ENCODE measurements around the gene BHLHE40.

Gene BHLHE40

GRCh38 chr3:5004319-5005152 lies 25.3 kb downstream of the BHLHE40 start:
- H3K9me3 ChIP-seq: no peaks in the 10 kb centered on the region
- no peaks in the 10 kb centered on the region for H3K27me3 ChIP-seq
- intact Hi-C loops (cut with DNase I; ENCODE audit: low total_unique reads): no loop called here
- DNase-seq: no peak
- H3K27ac ChIP-seq: no peak overlapping the region
- H3K36me3 ChIP-seq: no peaks in the 10 kb centered on the region
- no peak for TF ChIP-seq CTCF (IDR thresholded peaks at IDR 0.05)
- no peak overlapping the region for H3K4me3 ChIP-seq
- H3K4me1 ChIP-seq: no peaks in the 10 kb centered on the region

- intact Hi-C loops (cut with DNase I; ENCODE audit: low total_unique reads): no loop called here
Observed at GRCh38 chr3:5005367-5005766, 26.1 kb downstream of the BHLHE40 start.

GRCh38 chr3:5006755-5007202 lies 27.5 kb downstream of the BHLHE40 start:
- TF ChIP-seq CTCF (IDR thresholded peaks at IDR 0.05): no peak
- Histone ChIP-seq H3K4me3 (no peak overlapping the region), H3K27ac (no peak overlapping the region), H3K9me3 (no peaks in the 10 kb centered on the region), H3K27me3 (no peaks in the 10 kb centered on the region), H3K4me1 (no peaks in the 10 kb centered on the region), H3K36me3 (no peaks in the 10 kb centered on the region)
- DNase-seq: peak in 1 of 2 donors; percentile 41
- intact Hi-C loops (cut with DNase I; ENCODE audit: low total_unique reads): no loop called here

More at GRCh38 chr3:5005367-5005766, 26.1 kb downstream of the BHLHE40 start:
- no peaks in the 10 kb centered on the region for H3K4me1 ChIP-seq
- no peak for DNase-seq
- H3K9me3 ChIP-seq: no peaks in the 10 kb centered on the region
- H3K27me3 ChIP-seq: no peaks in the 10 kb centered on the region
- no peak for TF ChIP-seq CTCF (IDR thresholded peaks at IDR 0.05)
- H3K36me3 ChIP-seq: no peaks in the 10 kb centered on the region
- no peak overlapping the region for H3K4me3 ChIP-seq
- H3K27ac ChIP-seq: no peak overlapping the region

GRCh38 chr3:5007873-5008272 lies 28.6 kb downstream of the BHLHE40 start:
- TF ChIP-seq CTCF (IDR thresholded peaks at IDR 0.05): no peak
- no peaks in the 10 kb centered on the region for H3K36me3 ChIP-seq
- no peaks in the 10 kb centered on the region for H3K9me3 ChIP-seq
- H3K4me3 ChIP-seq: no peak overlapping the region
- no peaks in the 10 kb centered on the region for H3K4me1 ChIP-seq
- DNase-seq: no peak
- H3K27me3 ChIP-seq: no peaks in the 10 kb centered on the region
- H3K27ac ChIP-seq: no peak overlapping the region
- intact Hi-C loops (cut with DNase I; ENCODE audit: low total_unique reads): no loop called here

- H3K4me1 ChIP-seq: no peaks in the 10 kb centered on the region
- intact Hi-C loops (cut with DNase I; ENCODE audit: low total_unique reads): no loop called here
- no peak overlapping the region for H3K27ac ChIP-seq
- no peaks in the 10 kb centered on the region for H3K9me3 ChIP-seq
- no peak overlapping the region for H3K4me3 ChIP-seq
- TF ChIP-seq CTCF (IDR thresholded peaks at IDR 0.05): no peak
- DNase-seq: peak in 1 of 2 donors; percentile 38
- H3K36me3 ChIP-seq: no peaks in the 10 kb centered on the region
- no peaks in the 10 kb centered on the region for H3K27me3 ChIP-seq
Observed at GRCh38 chr3:5009506-5010109, 30.4 kb downstream of the BHLHE40 start.

Measured in tibial artery (tissue), 4 donors.